Cortex of kidney (tissue), 1 donor: ENCODE results near the gene MFSD8.
"Not testable (repeated sequence)": the region's sequence is repeated elsewhere in the genome, so short reads cannot be mapped to it uniquely, and the experiment has no call there.

Experiments used
- DNase-seq: peaks from one replicate; lab custom pipeline; 2025; lab: John Stamatoyannopoulos, UW

MFSD8 gene, protein sequence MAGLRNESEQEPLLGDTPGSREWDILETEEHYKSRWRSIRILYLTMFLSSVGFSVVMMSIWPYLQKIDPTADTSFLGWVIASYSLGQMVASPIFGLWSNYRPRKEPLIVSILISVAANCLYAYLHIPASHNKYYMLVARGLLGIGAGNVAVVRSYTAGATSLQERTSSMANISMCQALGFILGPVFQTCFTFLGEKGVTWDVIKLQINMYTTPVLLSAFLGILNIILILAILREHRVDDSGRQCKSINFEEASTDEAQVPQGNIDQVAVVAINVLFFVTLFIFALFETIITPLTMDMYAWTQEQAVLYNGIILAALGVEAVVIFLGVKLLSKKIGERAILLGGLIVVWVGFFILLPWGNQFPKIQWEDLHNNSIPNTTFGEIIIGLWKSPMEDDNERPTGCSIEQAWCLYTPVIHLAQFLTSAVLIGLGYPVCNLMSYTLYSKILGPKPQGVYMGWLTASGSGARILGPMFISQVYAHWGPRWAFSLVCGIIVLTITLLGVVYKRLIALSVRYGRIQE

DNA sequence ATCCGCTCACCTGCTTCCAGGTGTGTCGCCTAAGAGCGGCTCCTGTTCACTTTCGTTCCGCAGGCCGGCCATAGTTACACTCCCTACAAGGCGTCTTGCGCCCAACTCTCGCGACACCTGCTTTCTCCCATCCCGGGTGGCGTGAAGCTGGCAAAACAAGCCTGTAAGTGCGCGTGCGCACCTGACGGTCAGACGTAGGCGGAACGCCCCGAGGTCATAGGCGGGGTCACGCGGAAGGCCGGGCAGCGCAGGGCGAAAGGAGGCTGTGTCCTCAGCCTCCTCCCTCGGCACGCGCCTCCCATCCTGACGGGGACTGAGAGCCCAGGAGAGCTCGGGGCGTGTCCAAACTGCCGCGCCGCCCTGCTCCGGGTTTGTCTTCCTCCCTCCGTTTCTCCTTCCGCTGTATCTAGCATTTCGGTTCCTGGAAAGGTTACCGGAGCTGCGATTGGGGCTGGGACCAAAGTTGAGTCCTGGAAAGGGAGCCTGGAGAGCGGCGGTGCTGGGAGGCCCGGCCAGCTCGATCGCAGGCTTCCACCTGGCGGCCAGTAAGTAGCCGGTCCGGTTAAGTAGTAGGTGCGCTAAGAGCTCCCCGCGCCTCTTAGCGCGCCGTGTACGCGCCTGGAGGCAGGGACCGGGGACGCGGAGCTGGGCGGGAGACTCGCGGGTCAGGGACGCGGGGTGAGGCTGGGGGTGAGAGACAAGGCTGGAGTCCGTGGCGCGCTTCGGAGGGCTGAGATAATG lies at the start of gene MFSD8, which contains the start of gene ABHD18:
Gene MFSD8 (minus strand): TSS at position 112 of the 741 bp plus-strand sequence. CDS start 40 bp downstream, at position 72.
Gene ABHD18 (plus strand): TSS at position 345 of the 741 bp plus-strand sequence. CDS start 17,550 bp downstream, outside the sequence.
- DNase-seq = peak; percentile 83

DNA sequence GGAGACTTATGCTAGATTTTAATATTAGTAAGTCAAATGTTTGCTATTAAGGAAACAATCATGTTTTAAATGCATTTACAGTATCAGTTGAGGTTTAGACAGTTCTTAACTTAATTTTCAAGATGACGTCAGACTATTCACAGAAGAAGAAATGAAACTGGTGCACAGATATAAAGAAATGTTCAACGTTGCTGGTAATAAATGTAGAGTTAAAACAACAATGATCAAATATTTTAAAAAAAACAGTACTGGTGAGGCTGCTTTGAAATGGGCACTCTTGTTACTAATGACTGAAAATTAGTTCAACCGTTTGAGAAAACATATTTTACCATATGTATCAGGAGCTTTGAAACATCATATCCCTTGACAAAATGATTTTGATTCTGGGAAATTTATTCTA lies 44.5 kb upstream of the MFSD8 start:
- no peak for DNase-seq

DNA sequence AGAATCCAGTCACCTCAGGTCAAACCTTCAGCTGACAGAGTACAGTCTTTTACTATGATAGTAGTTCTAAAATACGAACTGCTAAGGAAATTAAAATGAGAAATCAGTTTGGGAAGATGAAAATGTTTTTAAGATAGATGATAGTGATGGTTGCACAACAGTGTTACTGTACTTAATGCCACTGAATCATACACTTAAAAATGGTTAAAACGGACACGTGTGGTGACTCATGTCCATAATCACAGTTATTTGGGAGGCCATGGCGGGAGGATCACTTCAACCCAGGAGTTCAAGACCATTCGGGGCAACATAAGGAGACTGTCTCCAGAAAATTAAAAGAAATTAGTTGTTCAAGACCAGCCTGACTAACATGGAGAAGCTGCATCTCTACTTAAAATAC lies 41.6 kb upstream of the MFSD8 start:
- DNase-seq = no peak

DNA sequence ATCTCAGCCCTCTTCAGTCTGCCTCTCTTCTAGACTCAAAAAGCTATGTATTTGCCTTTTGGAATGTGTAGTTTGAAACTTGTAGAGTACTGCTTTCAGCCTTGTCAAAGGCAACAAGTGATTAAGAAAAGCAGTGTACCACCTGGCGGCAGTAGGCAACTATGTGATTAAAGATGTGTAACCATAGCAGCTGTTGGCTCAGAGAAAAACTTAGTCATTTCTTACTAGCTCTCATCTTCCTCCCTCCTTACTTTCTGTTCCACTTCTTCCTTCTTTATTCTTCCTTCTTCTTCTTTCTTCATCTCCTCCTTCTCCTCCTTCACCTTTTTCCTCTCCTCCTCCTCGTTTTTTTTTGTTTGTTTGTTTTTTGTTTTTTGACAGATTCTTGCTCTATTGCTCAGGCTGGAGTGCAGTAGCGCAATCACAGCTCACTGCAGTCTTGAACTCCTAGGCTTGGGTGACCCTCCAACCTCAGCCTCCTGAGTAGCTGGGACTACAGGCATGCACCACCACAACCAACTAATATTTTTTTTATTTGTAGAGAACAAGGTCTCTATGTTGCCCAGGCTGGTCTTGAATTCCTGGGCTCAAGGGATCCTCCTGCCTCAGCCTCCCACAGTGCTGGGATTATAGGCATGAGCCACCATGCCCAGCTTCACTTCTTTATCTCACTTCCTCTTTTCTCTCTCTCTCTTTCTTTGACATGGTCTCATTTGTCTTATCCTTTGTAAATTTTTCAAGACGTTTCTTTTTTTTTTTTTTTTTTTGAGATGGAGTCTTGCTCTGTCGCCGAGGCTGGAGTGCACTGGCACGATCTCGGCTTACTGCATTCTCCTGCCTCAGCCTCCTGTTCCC lies 32.8 kb upstream of the MFSD8 start:
- no peak for DNase-seq

DNA sequence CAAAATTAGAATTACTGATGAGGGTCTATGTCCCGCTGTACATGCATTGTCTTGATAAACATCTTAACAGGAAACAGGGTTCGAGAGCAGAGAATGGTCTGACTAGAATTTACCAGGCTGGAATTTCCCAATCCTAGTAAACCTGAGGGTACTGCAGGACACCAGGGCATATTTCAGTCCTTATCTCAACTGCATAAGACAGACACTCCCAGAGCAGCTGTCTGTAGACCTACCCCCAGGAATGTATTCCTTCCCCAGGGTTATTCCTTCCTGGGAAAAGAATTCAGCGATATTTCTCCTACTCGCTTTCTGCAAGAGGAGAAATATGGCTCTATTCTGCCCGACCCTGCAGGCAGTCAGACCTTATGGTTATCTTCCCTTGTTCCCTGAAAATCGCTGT lies 31.5 kb upstream of the MFSD8 start:
- not testable (repeated sequence) for DNase-seq

DNA sequence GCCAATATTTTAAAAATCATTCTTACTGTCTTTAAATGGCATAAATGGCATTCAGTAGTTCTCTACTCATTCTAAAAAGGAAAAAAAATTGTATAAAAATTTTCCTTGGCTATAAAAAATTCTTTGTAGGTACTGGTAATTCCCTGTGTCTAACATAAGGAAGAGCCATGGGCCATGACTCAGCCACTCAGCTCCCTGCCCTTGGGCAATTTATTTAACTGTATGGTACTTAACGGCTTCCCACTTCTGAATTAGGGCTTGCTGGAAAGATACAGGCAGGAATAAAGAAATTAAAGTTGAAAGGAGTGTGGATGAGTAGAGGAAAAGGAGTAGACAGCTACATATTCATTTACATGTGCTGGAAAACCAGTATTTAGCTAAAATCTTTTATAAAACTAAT lies 30.8 kb upstream of the MFSD8 start:
- no peak for DNase-seq

DNA sequence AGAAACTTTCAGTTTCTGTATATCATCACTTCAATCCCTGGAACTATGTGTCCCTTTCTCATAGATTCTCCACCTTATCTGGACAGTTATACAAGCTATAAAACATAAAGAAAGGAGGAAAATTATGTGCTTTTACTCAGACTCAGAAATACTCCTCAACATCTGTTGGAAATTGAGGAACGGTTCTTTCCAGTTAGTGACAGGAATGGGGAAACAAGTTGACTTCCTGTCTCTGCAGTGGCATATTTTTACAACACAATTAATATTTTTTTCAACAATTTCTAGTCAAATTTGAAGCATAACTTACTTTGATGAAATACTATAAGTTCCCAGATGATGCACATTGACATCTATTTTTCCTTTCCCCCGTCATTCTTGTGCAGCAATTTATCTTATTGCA lies 28.2 kb upstream of the MFSD8 start:
- DNase-seq = no peak

DNA sequence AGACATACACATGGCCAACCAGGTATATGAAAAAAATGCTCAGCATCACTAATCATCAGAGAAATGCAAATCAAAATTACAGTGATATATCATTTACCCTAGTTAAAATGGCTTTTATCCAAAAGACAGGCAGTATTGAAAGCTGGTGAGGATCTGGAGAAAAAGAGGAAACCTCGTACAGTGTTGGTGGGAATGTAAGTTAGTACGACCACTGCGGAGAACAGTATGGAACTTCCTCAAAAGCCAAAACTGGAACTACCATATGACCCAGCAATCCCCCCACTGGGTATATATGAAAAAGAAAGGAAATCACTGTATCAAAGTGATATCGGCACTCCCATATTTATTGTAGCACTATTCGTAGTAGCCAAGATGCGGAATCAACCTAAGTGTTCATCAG lies 23.7 kb upstream of the MFSD8 start:
- no peak for DNase-seq

DNA sequence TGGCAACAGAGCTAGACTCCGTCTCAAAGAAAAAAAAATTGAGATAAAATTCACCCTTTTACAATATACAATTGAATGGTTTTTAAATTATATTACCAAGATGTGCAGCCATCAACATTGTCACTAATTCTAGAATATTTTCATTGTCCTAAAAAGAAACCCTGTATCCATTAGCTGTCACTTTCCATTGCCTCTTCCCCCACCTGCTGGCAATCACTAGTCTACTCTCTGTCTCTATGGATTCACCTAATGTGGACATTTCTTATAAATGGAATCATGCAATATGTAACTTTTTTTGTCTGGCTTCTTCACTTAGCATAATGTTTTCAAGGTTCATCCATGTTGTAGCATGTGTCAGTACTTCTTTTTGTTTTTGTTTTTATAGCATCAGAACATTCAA lies 21.0 kb upstream of the MFSD8 start:
- DNase-seq = no peak

DNA sequence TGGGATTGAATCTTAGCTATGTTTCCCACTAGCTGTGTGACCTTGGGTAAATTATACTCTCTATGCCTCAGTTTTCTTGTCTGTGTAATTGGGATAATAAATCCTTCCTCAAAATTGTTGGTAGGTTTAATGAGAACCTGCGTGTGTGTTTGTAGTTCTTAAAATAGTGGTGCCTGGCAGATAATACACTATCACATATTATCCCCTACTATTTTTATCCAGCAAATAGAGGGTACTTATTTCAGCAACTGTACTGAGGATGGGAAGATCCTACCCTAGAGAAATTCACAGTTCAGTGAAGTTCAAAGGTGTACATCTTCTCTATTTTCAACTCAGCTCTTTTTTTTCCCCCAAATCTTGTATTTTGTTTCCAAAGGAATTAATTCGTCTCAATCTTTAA lies 17.5 kb upstream of the MFSD8 start:
- no peak for DNase-seq

DNA sequence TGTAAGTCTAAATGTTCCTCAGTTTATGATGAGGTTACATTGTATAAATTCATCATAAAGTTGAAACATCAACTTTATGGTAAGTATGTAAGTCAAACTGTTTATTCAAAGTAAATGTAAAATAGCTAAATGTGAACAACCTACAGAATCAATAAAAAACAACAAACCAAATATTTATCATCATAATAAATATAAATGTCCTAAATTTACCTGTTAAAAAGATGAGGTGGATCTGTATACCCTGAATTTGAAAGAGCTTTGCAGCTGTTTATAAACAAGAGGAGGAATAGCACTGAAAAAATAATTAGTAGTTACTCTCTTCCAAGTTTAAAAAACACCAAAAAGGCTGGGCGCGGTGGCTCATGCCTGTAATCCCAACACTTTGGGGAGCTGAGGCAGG lies 14.0 kb upstream of the MFSD8 start:
- DNase-seq = no peak

DNA sequence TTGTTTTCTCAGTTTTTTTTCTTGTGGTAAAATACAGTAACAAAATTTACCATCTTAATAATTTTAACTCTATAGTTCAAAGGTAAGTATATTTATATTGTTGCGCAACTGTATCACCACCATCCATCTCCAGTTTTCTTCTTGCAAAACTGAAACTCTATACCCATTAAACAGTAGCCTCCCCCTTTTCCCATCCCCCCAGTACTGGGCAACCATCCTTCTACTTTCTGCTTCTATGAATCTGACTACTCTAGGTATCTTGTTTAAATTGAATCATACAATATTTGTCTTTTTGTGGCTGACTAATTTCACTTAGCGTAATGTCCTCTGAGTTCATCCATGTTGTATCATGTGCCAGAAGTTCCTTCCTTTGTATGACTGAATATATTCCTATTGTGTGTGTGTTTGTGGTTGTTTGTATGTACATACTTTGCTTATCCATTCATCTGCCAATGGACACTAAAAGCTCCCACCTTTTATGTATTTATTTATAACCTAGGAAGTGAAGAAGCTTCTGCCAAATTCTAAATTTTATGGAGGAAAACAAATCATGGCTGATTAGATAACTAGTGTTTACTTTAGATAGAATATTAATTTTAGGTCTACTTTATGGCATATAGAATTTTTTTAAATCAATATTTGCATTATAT lies 10.3 kb upstream of the MFSD8 start:
- DNase-seq = no peak

DNA sequence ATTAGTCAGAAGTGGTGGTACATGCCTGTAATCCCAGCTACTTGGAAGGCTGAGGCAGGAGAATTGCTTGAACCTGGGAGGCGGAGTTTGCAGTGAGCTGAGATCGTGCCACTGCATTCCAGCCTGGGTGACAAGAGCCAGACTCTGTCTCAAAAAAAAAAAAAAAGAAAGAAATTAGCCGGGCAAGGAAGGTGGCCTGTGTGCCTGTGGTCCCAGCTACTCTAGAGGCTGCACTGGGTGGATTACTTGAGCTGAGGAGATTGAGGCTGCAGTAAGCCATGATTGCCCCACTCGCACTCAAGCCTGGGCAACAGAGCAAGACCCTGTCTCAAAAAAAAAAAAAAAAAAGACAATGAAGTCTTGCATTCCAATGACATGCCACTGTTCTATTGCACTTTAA lies 6.0 kb upstream of the MFSD8 start:
- DNase-seq = not testable (repeated sequence)

DNA sequence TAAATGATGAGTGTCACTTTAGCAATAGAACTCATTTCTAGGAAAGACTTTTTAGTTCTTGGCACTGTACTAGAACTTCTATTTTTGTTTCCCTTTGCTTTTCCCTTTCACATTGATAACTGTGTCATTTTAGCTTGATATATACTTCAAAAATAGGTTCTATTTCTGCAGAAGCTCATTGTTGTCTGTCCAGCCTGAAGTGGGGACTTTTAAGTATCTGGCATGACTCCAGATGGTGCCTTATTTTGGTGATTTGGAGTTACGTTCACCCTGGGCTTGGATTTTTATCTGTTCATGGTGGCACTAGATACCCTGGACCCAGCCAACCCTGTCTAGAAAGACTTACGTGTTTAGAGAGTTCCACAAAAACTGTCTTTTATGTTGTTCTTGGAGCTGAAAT lies 3.6 kb upstream of the MFSD8 start:
- DNase-seq = no peak

DNA sequence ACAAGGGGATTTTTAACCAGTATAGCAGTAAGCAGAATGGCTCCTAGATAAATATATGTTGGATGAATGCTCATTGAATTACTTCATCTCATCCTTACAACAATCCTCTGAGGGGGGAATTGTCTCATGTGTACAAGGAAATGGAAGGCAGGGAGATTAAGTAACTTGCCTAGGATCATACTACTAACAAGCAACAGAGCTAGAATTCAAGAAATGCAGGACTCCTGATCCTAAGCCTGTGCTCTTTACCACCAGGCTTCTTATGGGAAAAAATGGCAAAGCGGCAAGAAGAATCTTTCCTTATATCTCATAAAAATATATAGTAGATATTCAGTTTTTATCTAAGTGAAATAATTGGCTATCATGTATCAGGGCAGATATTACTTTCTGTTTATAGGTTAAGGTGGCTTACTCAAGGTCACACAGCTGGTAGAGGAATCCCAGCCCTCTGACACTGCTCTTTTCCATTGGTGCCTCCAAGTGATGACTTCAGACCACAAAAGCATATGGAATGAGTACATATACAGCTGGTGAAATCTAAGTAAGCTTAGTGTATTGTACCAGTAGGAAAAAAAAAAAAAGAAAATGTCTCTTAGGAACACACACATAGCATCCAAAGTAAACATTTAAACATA lies 2.3 kb upstream of the MFSD8 start:
- no peak for DNase-seq

DNA sequence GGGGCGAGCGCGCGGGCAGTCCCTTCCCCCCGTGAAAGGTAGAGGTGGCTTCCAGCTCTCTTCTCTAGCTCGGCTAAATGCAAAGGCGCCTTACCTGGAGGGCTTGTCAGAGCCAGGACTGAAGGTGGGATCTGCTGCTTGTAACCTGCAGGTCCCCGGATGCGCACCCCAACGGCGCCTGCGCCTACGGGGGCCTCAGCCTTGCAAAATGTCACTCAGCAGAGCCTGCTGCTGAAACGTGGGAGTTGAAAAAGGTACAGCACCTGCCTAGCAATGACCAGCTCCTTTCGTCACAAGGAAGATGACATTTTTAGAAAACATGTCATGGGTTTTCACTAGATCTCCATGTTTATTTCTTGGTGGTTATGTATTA lies 816 bp upstream of the MFSD8 start:
- DNase-seq = no peak

DNA sequence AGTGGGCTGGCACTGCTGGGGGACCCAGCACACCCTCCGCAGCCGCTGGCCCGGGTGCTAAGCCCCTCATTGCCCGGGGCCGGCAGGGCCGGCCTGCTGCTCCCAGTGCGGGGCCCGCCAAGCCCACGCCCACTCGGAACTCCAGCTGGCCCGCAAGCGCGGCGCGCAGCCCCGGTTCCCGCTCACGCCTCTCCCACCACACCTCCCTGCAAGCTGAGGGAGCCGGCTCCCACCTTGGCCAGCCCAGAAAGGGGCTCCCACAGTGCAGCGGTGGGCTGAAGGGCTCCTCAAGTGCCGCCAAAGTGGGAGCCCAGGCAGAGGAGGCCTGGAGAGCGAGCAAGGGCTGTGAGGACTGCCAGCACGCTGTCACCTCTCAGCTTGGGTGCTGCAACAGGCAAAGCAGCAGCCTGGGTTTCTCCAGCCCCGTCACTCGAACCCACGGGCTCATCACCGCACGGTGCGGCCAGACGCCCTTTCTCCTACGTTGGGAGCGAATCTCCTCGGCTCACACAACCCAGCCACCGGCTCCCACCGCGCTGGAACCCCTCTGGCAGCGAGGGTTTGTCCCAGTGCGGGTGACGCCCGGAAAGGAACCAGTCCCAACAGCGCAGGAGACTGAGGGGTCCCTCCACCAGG lies 429 bp downstream of the MFSD8 start:
- DNase-seq = not testable (repeated sequence)

DNA sequence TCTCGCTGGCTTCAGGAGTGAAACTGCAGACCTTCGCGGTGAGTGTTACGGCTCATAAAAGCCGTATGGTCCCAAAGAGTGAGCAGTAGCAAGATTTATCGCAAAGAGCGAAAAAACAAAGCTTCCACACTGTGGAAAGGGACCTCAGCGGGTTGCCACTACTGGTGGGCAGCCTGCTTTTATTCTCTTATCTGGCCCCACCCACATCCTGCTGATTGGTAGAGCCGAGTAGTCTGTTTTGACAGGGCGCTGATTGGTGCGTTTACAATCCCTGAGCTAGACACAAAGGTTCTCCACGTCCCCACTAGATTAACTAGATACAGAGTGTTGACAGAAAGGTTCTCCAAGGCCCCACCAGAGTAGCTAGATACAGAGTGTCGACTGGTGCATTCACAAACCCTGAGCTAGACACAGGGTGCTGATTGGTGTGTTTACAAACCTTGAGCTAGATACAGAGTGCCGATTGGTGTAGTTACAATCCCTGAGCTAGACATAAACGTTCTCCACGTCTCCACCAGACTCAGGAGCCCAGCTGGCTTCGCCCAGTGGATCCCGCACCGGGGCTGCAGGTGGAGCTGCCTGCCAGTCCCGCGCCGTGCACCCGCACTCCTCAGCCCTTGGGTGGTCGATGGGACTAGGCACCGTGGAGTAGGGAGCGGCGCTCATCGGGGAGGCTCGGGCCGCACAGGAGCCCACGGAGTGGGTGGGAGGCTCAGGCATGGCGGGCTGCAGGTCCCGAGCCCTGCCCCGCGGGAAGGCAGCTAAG lies 1.2 kb downstream of the MFSD8 start:
- DNase-seq = not testable (repeated sequence)

DNA sequence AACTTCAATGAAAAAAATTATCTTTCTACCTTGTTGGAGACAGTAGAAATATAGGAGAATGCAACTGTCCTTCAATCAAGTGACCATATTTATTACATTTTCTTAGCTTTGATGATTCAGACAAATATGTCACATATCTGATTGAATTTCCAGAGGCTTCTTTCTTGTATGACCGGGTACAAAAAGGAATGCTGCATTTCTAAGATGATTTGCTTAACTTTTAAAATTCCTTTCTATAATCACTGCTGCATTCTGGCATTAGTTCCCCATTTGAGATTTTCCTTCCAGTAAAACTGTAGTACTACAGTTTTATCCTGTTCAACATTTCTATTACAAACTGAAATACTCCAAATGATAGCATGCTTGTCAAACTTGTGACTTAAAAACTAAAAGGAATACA lies 5.2 kb downstream of the MFSD8 start:
- DNase-seq = no peak

DNA sequence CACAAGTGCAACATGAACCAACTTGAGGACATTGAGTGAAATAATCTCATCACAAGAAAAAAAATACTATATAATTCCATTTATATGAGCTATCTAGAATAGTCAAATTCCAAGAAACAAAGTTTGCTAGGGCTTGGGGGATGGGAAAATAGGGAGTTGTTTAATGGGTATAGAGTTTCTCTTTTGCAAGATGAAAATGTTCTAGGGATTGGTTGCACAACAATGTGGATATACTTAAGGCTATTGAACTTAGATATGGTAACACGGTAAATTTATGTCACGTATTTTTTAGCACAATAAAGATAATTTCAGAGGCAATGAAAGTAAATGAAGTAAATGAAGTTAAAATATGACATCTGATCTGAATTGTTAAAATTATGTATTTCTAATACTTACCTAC lies 7.9 kb downstream of the MFSD8 start:
- DNase-seq = no peak
